CD4-positive, alpha-beta T cell (primary cell): ENCODE measurements around the gene PBXIP1. TPM values are rescaled to one million over a fixed set of nuclear protein-coding genes. Genes with fewer than 3 reads are reported as not detected.

Experiments used
- ATAC-seq: fragments of 200-7000 bp; cut with Tn5 transposase; one replicate; pipeline ENCODE4 v1.10.0; 2022; ENCODE audit warnings: mild to moderate bottlenecking; ENCODE audit not compliant: poor library complexity
- CTCF ChIA-PET: fragments of 350-600 bp; sonication (Branson Sonifier 250); formaldehyde crosslinking; loops from one replicate; lab custom pipeline; 2021; ENCODE audit warnings: antibody characterized with exemption, inconsistent platforms; lab: Charles Lee
- POLR2A ChIA-PET: fragments of 350-600 bp; sonication (Branson Sonifier 250); formaldehyde crosslinking; loops from one replicate; lab custom pipeline; 2021; ENCODE audit warnings: antibody characterized with exemption, inconsistent platforms; lab: Charles Lee
- DNase-seq, 14 experiments: peaks; one replicate each; pipeline ENCODE4 v3.0.0-alpha.2; 2013 to 2020; ENCODE audit warnings: mixed read lengths in 2 of 14
- H3K27ac ChIP-seq, 2 donors: one replicate each; pipeline versions ENCODE4 v1.5.1 to v1.7.0; 2013; ENCODE audit warnings: low read length in 2 of 2, low read depth in 1 of 2, mild to moderate bottlenecking in 1 of 2
- H3K27me3 ChIP-seq, 2 experiments: 1 replicate in 1 of 2; 2 replicates in 1 of 2; pipeline versions ENCODE4 v1.6.1 to v1.7.0; 2013; ENCODE audit warnings: low read length in 2 of 2, control low read depth in 1 of 2, mild to moderate bottlenecking in 1 of 2, moderate library complexity in 1 of 2; ENCODE audit not compliant: insufficient read depth in 2 of 2, control insufficient read depth in 1 of 2
- H3K36me3 ChIP-seq: one replicate; pipeline ENCODE4 v1.6.1; 2013; ENCODE audit warnings: low read length, control low read depth; ENCODE audit not compliant: insufficient read depth
- H3K4me1 ChIP-seq: one replicate; pipeline ENCODE4 v1.6.1; 2013; ENCODE audit warnings: low read length, control low read depth; ENCODE audit not compliant: insufficient read depth
- H3K4me3 ChIP-seq: one replicate; pipeline ENCODE4 v1.5.1; 2013; ENCODE audit warnings: mild to moderate bottlenecking, low read length, moderate library complexity
- H3K9me3 ChIP-seq, 2 experiments: 1 replicate in 1 of 2; 2 replicates in 1 of 2; pipeline versions ENCODE4 v1.6.1 to v1.7.0; 2013; ENCODE audit warnings: low read length in 2 of 2, mild to moderate bottlenecking in 2 of 2, control low read depth in 1 of 2, moderate library complexity in 1 of 2; ENCODE audit not compliant: control insufficient read depth in 1 of 2, insufficient read depth in 1 of 2
- H3K27ac Mint-ChIP-seq: one replicate; pipeline ENCODE4 v1.8.0; 2020; ENCODE audit warnings: mixed read lengths
- H3K27me3 Mint-ChIP-seq: one replicate; pipeline ENCODE4 v1.8.0; 2021; ENCODE audit warnings: mixed read lengths
- H3K36me3 Mint-ChIP-seq: one replicate; pipeline ENCODE4 v1.8.0; 2021; ENCODE audit warnings: low read depth, mixed read lengths
- H3K4me1 Mint-ChIP-seq: one replicate; pipeline ENCODE4 v1.8.0; 2021; ENCODE audit warnings: low read depth, mixed read lengths
- H3K4me3 Mint-ChIP-seq: one replicate; pipeline ENCODE4 v1.8.0; 2020; ENCODE audit warnings: mild to moderate bottlenecking, mixed read lengths
- H3K9me3 Mint-ChIP-seq: one replicate; pipeline ENCODE4 v1.8.0; 2020; ENCODE audit warnings: mixed read lengths
- intact Hi-C, 2 experiments: fragments of 100-400 bp; cut with DNase I in 1 of 2; cut with micrococcal nuclease in 1 of 2; formaldehyde crosslinking; loops; one replicate each; pipeline versions ENCODE4 v1.15.1 to v1.9.0; 2023 to 2025; cut with DNase I, micrococcal nuclease
- total RNA-seq, 174 experiments: library from RNA in 2 of 174; stranded (reverse) in 2 of 174; gene quantifications; one replicate each; pipeline ENCODE4 v1.2.3 and lab custom pipeline; 2021 to 2026
- TF ChIP-seq, protein P1 (sequence below): fragments of 200-600 bp; IDR thresholded peaks from one replicate; pipeline ENCODE4 v1.8.0; 2022; ENCODE audit warnings: antibody characterized with exemption, mild to moderate bottlenecking

PBXIP1 gene
- total RNA-seq, 2 experiments from 2014 or later = 434 to 440 TPM

DNA sequence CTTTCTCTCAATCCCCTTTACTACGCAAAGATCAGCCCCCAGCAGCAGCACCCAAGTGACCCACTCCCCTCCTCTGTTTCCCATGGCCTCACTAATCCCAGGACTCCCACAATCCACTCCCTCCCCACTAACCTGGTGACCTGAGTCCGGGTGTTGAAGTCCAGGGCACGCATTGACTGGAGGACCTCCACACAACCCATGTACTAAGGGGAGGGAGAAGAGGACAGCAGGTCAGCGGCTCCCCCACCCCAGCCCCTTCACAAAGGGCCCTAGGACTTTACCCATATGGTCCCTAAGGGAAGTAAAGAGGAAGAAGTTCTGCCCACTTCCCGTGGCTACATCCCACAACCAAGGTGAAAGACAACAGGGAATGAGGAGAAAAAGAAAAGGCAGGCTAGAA, 13.3 kb upstream of the PBXIP1 start:
- no peaks in the 10 kb centered on the region for H3K27me3 Mint-ChIP-seq
- TF ChIP-seq, protein P1, sequence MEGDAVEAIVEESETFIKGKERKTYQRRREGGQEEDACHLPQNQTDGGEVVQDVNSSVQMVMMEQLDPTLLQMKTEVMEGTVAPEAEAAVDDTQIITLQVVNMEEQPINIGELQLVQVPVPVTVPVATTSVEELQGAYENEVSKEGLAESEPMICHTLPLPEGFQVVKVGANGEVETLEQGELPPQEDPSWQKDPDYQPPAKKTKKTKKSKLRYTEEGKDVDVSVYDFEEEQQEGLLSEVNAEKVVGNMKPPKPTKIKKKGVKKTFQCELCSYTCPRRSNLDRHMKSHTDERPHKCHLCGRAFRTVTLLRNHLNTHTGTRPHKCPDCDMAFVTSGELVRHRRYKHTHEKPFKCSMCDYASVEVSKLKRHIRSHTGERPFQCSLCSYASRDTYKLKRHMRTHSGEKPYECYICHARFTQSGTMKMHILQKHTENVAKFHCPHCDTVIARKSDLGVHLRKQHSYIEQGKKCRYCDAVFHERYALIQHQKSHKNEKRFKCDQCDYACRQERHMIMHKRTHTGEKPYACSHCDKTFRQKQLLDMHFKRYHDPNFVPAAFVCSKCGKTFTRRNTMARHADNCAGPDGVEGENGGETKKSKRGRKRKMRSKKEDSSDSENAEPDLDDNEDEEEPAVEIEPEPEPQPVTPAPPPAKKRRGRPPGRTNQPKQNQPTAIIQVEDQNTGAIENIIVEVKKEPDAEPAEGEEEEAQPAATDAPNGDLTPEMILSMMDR = no peak
- no peak for DNase-seq
- peak overlapping the region; percentile 35 for H3K4me3 Mint-ChIP-seq
- H3K27ac Mint-ChIP-seq = peak overlapping the region; percentile 70
- intact Hi-C loops = no loop called here
- peaks cover 30% of the 10 kb centered on the region for H3K4me1 Mint-ChIP-seq
- H3K4me1 ChIP-seq = peaks cover 55% of the 10 kb centered on the region
- H3K36me3 Mint-ChIP-seq = peaks cover 62% of the 10 kb centered on the region
- no peaks in the 10 kb centered on the region for H3K9me3 ChIP-seq
- no peak for ATAC-seq
- H3K27ac ChIP-seq = peak overlapping the region; percentile 18 to 34
- H3K27me3 ChIP-seq = no peaks in the 10 kb centered on the region
- peaks cover 65% of the 10 kb centered on the region for H3K36me3 ChIP-seq
- H3K9me3 Mint-ChIP-seq = no peaks in the 10 kb centered on the region
- H3K4me3 ChIP-seq = no peak overlapping the region
- ChIA-PET CTCF (interaction anchor here (2.3 to 10.7 kb wide), 2 partner anchors 30 to 48 kb away, joined by 8 to 71 read pairs; no protein-coding TSS in a partner anchor), POLR2A (interaction anchor here (2.4 kb wide), 1 partner anchor 8 kb away, joined by 8 read pairs; the partner anchor contains the start of gene PYGO2)

DNA sequence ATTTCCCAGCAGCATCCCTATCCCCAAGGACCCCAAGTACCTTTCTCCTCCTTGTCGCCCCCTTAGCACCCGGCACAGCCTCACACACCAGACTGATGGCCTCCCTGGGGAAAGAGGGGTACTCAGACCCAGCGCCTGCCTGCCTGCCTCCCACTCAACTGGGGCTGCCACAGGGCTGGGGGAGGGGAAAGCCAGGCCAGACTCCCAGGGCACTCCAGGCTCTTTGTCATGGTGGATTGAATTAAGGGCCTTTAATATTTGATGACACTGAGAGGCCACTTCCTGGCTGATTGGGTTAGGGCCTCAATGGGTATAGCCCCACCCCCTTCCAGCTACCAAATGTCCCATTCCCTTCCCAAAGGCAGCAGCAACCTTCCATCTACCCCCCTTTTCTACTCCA, 12.8 kb upstream of the PBXIP1 start:
- POLR2A ChIA-PET = no interaction called here
- H3K9me3 Mint-ChIP-seq = no peaks in the 10 kb centered on the region
- peak overlapping the region; percentile 18 to 34 for H3K27ac ChIP-seq
- CTCF ChIA-PET = interaction anchor here (1.0 kb wide), 1 partner anchor 49 kb away, joined by 3 read pairs; no protein-coding TSS in a partner anchor
- H3K4me3 ChIP-seq = no peak overlapping the region
- peaks cover 30% of the 10 kb centered on the region for H3K4me1 Mint-ChIP-seq
- peaks cover 67% of the 10 kb centered on the region for H3K36me3 Mint-ChIP-seq
- peaks cover 54% of the 10 kb centered on the region for H3K4me1 ChIP-seq
- peaks cover 70% of the 10 kb centered on the region for H3K36me3 ChIP-seq
- H3K27me3 Mint-ChIP-seq = no peaks in the 10 kb centered on the region
- no peak overlapping the region for H3K4me3 Mint-ChIP-seq
- TF ChIP-seq, protein P1 = no peak
- intact Hi-C loops = no loop called here
- no peaks in the 10 kb centered on the region for H3K9me3 ChIP-seq
- H3K27ac Mint-ChIP-seq = peak overlapping the region; percentile 70
- ATAC-seq = no peak
- DNase-seq = no peak
- no peaks in the 10 kb centered on the region for H3K27me3 ChIP-seq

- Histone ChIP-seq H3K27me3 (no peaks in the 10 kb centered on the region), H3K9me3 (no peaks in the 10 kb centered on the region), H3K27ac (no peak overlapping the region), H3K4me1 (peaks cover 51% of the 10 kb centered on the region), H3K4me3 (no peak overlapping the region), H3K36me3 (peaks cover 75% of the 10 kb centered on the region)
- TF ChIP-seq, protein P1 = no peak
- DNase-seq = no peak
- peak overlapping the region; percentile 34 for H3K4me3 Mint-ChIP-seq
- H3K4me1 Mint-ChIP-seq = peaks cover 28% of the 10 kb centered on the region
- no peaks in the 10 kb centered on the region for H3K9me3 Mint-ChIP-seq
- intact Hi-C loops = no loop called here
- POLR2A ChIA-PET = interaction anchor here (1.0 kb wide), 1 partner anchor 49 kb away, joined by 3 read pairs; no protein-coding TSS in a partner anchor
- H3K36me3 Mint-ChIP-seq = peaks cover 69% of the 10 kb centered on the region
- peak overlapping the region; percentile 70 for H3K27ac Mint-ChIP-seq
- CTCF ChIA-PET = no interaction called here
- H3K27me3 Mint-ChIP-seq = no peaks in the 10 kb centered on the region
- no peak for ATAC-seq
Observed at GRCh38 chr1:154967331-154967950, 11.5 kb upstream of the PBXIP1 start.
